Loucy (cell line): ENCODE results near the gene BMPER.

Experiments used
- CTCF ChIP-seq: fragments of 200-600 bp; sonication (generic); conservative IDR thresholded peaks from 2 replicates; pipeline ENCODE4 v1.5.1; 2014; ENCODE audit warnings: mild to moderate bottlenecking, antibody characterized with exemption, low read length
- EZH2phosphoT487 ChIP-seq: fragments of 200-600 bp; IDR thresholded peaks from 2 replicates; pipeline ENCODE4 v1.6.1; 2018; ENCODE audit warnings: antibody characterized with exemption, mild to moderate bottlenecking, moderate library complexity, borderline replicate concordance

DNA sequence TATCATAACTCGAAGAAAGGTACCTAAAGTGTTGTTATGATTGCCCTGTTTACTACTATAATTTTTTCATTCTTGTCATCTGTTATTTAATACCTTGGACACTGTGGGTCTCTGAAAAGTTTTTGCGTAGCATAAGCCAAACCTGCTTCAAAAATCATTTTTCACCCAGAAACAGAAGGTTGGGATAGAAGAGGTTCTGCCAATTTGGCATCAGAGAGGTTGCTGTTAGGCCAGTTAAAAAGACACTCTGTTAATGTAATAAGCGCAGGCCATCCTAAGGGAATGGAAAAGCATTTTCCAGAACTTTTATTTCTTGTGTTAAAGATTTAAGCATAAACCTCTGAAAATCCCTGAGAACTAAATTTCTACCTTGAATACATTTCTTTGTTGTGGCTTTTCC, 212.2 kb downstream of the BMPER start:
- TF ChIP-seq CTCF: no peak
- no peak for TF ChIP-seq EZH2phosphoT487
